OCI-LY1 (cell line): Measurements from ENCODE around the gene SS18L1.
A peak's percentile ranks its signal among the peaks of the same experiment; 100 is the strongest.

Source experiments
- H2AFZ ChIP-seq: fragments of 200-600 bp; sonication (generic), shearing (Covaris generic); 2 replicates; pipeline ENCODE4 v1.6.0; 2014; ENCODE audit warnings: antibody characterized with exemption, mild to moderate bottlenecking, low read length
- H3F3A ChIP-seq: fragments of 200-600 bp; sonication (generic), shearing (Covaris generic); 2 replicates; pipeline ENCODE4 v1.6.0; 2014; ENCODE audit warnings: mild to moderate bottlenecking, antibody characterized with exemption, low read length, moderate library complexity; ENCODE audit not compliant: insufficient read depth
- H3K27ac ChIP-seq: fragments of 200-600 bp; sonication (generic); 2 replicates; pipeline ENCODE4 v1.5.1; 2014; ENCODE audit warnings: low read length, mixed run types, mild to moderate bottlenecking, low read depth; ENCODE audit not compliant: poor library complexity, severe bottlenecking
- H3K27me3 ChIP-seq: fragments of 200-600 bp; sonication (generic); 2 replicates; pipeline ENCODE4 v1.6.0; 2014; ENCODE audit warnings: antibody characterized with exemption, mild to moderate bottlenecking, low read length, moderate library complexity; ENCODE audit not compliant: insufficient read depth
- H3K36me3 ChIP-seq: fragments of 200-600 bp; sonication (generic); 2 replicates; pipeline ENCODE4 v1.6.1; 2014; ENCODE audit warnings: mild to moderate bottlenecking, antibody characterized with exemption, low read length, moderate library complexity, mixed read lengths; ENCODE audit not compliant: insufficient read depth
- H3K4me1 ChIP-seq: fragments of 200-600 bp; sonication (generic); 2 replicates; pipeline ENCODE4 v1.5.1; 2014; ENCODE audit warnings: mild to moderate bottlenecking, low read length, moderate library complexity; ENCODE audit not compliant: insufficient read depth, severe bottlenecking
- H3K4me2 ChIP-seq: fragments of 200-600 bp; sonication (generic), shearing (Covaris generic); 2 replicates; pipeline ENCODE4 v1.6.1; 2014; ENCODE audit warnings: low read length
- H3K4me3 ChIP-seq: fragments of 200-600 bp; sonication (generic); 2 replicates; pipeline ENCODE4 v1.5.1; 2014; ENCODE audit warnings: low read length, low read depth, mild to moderate bottlenecking, mixed read lengths; ENCODE audit not compliant: poor library complexity, severe bottlenecking
- H3K79me2 ChIP-seq: fragments of 200-600 bp; shearing (Covaris generic); 2 replicates; pipeline ENCODE4 v1.6.1; 2016; ENCODE audit warnings: mixed run types, low read length, mixed read lengths; ENCODE audit not compliant: insufficient read depth
- H3K9ac ChIP-seq: fragments of 200-600 bp; sonication (generic), shearing (Covaris generic); 2 replicates; pipeline ENCODE4 v1.6.1; 2014; ENCODE audit warnings: mild to moderate bottlenecking, low read length, mixed read lengths
- H3K9me2 ChIP-seq: fragments of 200-600 bp; sonication (generic), shearing (Covaris generic); 2 replicates; pipeline ENCODE4 v1.6.1; 2014; ENCODE audit warnings: low read depth, mild to moderate bottlenecking, low read length, mixed read lengths
- H3K9me3 ChIP-seq: fragments of 200-600 bp; shearing (Covaris generic); 2 replicates; pipeline ENCODE4 v1.6.1; 2014; ENCODE audit warnings: low read length, mixed read lengths
- H4K20me1 ChIP-seq: fragments of 200-600 bp; sonication (generic), shearing (Covaris generic); 2 replicates; pipeline ENCODE4 v1.6.0; 2016; ENCODE audit warnings: mild to moderate bottlenecking, low read length; ENCODE audit not compliant: insufficient read depth
- CTCF ChIP-seq: fragments of 200-600 bp; sonication (generic), shearing (Covaris generic); IDR thresholded peaks from 2 replicates; pipeline ENCODE4 v1.5.1; 2017; ENCODE audit warnings: mild to moderate bottlenecking, antibody characterized with exemption, low read length, moderate library complexity, mixed read lengths
- EZH2 ChIP-seq: fragments of 200-600 bp; sonication (generic), shearing (Covaris generic); IDR thresholded peaks from 2 replicates; pipeline ENCODE4 v1.8.0; 2017; ENCODE audit warnings: borderline replicate concordance, mixed run types, mild to moderate bottlenecking, antibody characterized with exemption, low read length, moderate library complexity, mixed read lengths

SS18L1 gene

GRCh38 chr20:62122654-62123449 lies 20.7 kb upstream of the SS18L1 start:
- Histone ChIP-seq H3F3A (no peaks in the 10 kb centered on the region), H3K27me3 (no peaks in the 10 kb centered on the region), H3K27ac (no peak overlapping the region), H2AFZ (no peak overlapping the region), H3K79me2 (no peaks in the 10 kb centered on the region), H3K9me3 (no peaks in the 10 kb centered on the region), H3K4me1 (peaks cover 20% of the 10 kb centered on the region), H3K36me3 (peaks cover 40% of the 10 kb centered on the region), H4K20me1 (no peaks in the 10 kb centered on the region), H3K9ac (peak overlapping the region; percentile 69), H3K9me2 (no peaks in the 10 kb centered on the region), H3K4me3 (peak overlapping the region; percentile 72), H3K4me2 (peak overlapping the region; percentile 79)
- TF ChIP-seq EZH2 (no peak), CTCF (no peak)

GRCh38 chr20:62123450-62124118 lies 20.0 kb upstream of the SS18L1 start:
- Histone ChIP-seq H3K9me2 (no peaks in the 10 kb centered on the region), H3K27ac (no peak overlapping the region), H3K9me3 (no peaks in the 10 kb centered on the region), H3K79me2 (no peaks in the 10 kb centered on the region), H2AFZ (no peak overlapping the region), H3K36me3 (peaks cover 47% of the 10 kb centered on the region), H3K9ac (peak overlapping the region; percentile 69), H3K4me3 (peak overlapping the region; percentile 72), H3F3A (no peaks in the 10 kb centered on the region), H3K4me1 (peaks cover 20% of the 10 kb centered on the region), H4K20me1 (no peaks in the 10 kb centered on the region), H3K4me2 (peak overlapping the region; percentile 79), H3K27me3 (no peaks in the 10 kb centered on the region)
- TF ChIP-seq CTCF (no peak), EZH2 (no peak)

- no peaks in the 10 kb centered on the region for H3K9me2 ChIP-seq
- peaks cover 35% of the 10 kb centered on the region for H3K4me1 ChIP-seq
- no peaks in the 10 kb centered on the region for H3K9me3 ChIP-seq
- no peak overlapping the region for H3K9ac ChIP-seq
- no peaks in the 10 kb centered on the region for H4K20me1 ChIP-seq
- no peaks in the 10 kb centered on the region for H3F3A ChIP-seq
- H2AFZ ChIP-seq, result no peak overlapping the region
- H3K27ac ChIP-seq, result no peak overlapping the region
- H3K79me2 ChIP-seq, result no peaks in the 10 kb centered on the region
- TF ChIP-seq CTCF, result no peak
- TF ChIP-seq EZH2, result no peak
- peaks cover 72% of the 10 kb centered on the region for H3K36me3 ChIP-seq
- H3K4me3 ChIP-seq, result no peak overlapping the region
- H3K4me2 ChIP-seq, result no peak overlapping the region
- H3K27me3 ChIP-seq, result no peaks in the 10 kb centered on the region
Observed at GRCh38 chr20:62126141-62126540, 17.4 kb upstream of the SS18L1 start.
